LNCAP (cell line): ENCODE data around the gene PI4KA.

Source experiments
- TF ChIP-seq, protein P1 (sequence below): fragments of 450-650 bp; IDR thresholded peaks from 2 replicates; pipeline ENCODE4 v1.5.1; 2017; ENCODE audit warnings: mild to moderate bottlenecking

The PI4KA gene

GRCh38 chr22:20863366-20863765 is 4.8 kb upstream of the PI4KA start:
- TF ChIP-seq, protein P1, sequence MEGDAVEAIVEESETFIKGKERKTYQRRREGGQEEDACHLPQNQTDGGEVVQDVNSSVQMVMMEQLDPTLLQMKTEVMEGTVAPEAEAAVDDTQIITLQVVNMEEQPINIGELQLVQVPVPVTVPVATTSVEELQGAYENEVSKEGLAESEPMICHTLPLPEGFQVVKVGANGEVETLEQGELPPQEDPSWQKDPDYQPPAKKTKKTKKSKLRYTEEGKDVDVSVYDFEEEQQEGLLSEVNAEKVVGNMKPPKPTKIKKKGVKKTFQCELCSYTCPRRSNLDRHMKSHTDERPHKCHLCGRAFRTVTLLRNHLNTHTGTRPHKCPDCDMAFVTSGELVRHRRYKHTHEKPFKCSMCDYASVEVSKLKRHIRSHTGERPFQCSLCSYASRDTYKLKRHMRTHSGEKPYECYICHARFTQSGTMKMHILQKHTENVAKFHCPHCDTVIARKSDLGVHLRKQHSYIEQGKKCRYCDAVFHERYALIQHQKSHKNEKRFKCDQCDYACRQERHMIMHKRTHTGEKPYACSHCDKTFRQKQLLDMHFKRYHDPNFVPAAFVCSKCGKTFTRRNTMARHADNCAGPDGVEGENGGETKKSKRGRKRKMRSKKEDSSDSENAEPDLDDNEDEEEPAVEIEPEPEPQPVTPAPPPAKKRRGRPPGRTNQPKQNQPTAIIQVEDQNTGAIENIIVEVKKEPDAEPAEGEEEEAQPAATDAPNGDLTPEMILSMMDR = no peak

DNA sequence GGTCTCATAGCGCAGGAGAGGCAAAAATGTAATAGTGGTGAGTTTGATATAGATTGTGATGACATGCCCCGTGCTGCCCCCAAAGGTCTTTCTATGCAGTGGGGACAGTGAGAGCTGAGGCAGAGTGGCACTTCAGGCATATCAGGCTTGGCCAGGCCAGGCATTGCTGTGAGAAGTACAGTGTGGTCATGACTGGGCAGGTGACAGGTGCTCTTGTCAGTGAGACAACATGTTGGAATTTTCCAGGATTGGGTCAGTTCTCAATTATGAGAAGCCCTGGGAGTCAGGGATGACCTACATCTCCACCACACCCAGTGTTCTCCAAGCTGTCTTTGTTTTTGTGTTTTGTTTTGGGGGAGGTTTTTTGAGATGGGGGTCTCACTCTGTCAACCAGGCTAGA is 3.9 kb upstream of the PI4KA start:
- TF ChIP-seq, protein P1 = no peak

GRCh38 chr22:20859615-20860014 is 1.0 kb upstream of the PI4KA start:
- TF ChIP-seq, protein P1 = no peak

DNA sequence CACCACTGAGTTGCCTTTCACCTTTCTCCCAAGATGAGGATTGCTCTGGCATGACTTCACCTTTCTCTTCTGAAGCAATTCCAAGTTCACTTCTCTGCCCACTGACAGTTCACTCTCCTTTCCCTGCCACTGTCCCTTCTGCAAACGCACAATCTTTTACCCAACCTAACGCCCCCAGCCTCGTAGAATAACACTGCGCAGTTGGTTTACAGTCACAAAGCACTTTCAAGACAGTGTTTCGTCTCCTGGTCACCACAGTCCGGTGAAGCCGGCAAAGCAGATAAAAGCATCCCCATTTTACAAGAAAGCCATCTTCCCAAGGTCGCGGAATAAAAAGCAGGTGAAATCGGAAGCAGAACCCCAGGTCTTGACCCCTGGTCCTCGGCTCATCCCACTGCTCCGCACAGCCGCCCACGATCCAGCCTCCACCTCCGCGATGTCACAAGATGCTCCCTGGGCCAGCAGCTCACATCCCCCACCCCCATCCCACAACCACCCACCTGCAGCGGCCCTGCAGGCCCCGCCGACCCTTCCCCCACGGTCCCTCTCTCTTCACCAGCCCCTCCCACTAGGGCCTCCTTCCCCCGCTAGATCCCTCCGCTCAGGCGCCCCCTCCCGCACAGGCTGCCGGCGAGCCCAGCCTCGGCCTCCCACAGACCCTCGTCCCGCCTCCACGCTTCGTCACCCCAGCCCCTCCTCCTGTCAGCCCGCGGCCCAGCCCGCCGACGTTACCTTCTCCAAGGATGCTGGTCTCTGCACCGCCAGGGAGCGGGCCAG is 585 bp downstream of the PI4KA start:
- TF ChIP-seq, protein P1 = no peak

GRCh38 chr22:20857247-20857643 is 1.4 kb downstream of the PI4KA start:
- TF ChIP-seq, protein P1 = no peak

DNA sequence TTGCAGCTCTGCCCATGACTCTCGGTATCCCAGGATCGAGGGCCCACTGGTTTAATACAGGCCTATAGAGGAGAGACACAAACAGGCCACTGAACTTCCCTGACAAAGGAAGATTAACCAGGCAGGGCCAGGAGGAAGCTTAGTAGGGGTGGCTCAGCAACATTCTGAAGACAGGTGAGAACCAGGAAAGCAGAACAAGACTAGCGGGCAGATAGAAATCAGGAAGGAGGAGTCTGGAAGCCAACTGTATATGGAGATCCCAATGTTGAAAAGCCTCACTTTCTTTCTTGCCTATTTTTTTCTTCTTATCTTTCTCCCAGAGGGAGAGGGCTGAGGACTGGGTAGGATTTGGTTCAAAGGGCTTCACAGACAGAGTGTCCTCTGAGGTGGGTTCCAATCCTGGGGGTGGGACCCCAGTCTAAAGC is 5.4 kb downstream of the PI4KA start:
- TF ChIP-seq, protein P1 = no peak

DNA sequence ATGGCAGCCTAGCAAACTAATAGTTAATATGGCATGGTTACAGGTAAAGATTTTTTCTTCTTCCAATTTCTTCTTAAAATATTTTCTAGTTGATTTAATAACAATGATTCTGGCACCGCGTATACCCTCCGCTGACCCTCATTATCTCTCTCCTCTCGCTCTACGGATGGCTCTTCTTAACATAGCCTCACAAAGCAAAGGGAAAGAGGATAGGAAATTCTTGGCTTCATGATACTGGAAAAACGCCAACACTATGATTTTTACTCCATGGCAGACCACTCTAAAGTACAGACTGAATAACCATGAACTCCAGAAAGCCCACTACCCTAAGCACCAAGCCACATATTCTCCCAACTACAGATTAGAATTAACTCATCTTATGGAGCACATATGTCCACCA is 6.1 kb downstream of the PI4KA start:
- TF ChIP-seq, protein P1 = no peak
